ENCODE results near the gene TNS1. TPM values are rescaled to one million over a fixed set of nuclear protein-coding genes. Genes with fewer than 3 reads are reported as not detected.
A peak's percentile ranks its signal among the peaks of the same experiment; 100 is the strongest.

Gene TNS1
- total RNA-seq, 4 donors from 2014 or later, result 23.1 to 156 (median 81.1) TPM

GRCh38 chr2:218011653-218012040 is 8.9 kb upstream of the TNS1 start:
- no peak for TF ChIP-seq POLR2A (IDR thresholded peaks at IDR 0.05)
- no peak for TF ChIP-seq CTCF (IDR thresholded peaks at IDR 0.05)
- no peaks in the 10 kb centered on the region for H3K9me3 ChIP-seq
- no peak overlapping the region for H3K4me3 ChIP-seq
- H3K27ac ChIP-seq, result no peak overlapping the region
- H3K4me1 ChIP-seq, result peaks cover 0 to 20% (median 6%) of the 10 kb centered on the region in 4 donors
- H3K36me3 ChIP-seq, result no peaks in the 10 kb centered on the region
- no peak for DNase-seq
- peaks cover 0 to 12% of the 10 kb centered on the region in 2 donors for H3K27me3 ChIP-seq

- Histone ChIP-seq H3K27ac (no peak overlapping the region), H3K9me3 (no peaks in the 10 kb centered on the region)
These were observed 8.3 kb upstream of the TNS1 start for GRCh38 chr2:218010984-218011652.

GRCh38 chr2:218010140-218010983 is 7.6 kb upstream of the TNS1 start:
- no peaks in the 10 kb centered on the region for H3K9me3 ChIP-seq
- DNase-seq, result peak in 2 of 3 donors; percentile 58 to 69
- peaks cover 0 to 12% of the 10 kb centered on the region in 2 donors for H3K27me3 ChIP-seq
- TF ChIP-seq CTCF (IDR thresholded peaks at IDR 0.05), result peak in 5 of 6 experiments; percentile 15 to 33 (median 22)
- TF ChIP-seq POLR2A (IDR thresholded peaks at IDR 0.05), result no peak
- no peak overlapping the region for H3K27ac ChIP-seq
- H3K4me1 ChIP-seq, result peaks cover 0 to 20% (median 6%) of the 10 kb centered on the region in 4 donors
- no peaks in the 10 kb centered on the region for H3K36me3 ChIP-seq
- peak overlapping the region; percentile 21 to 54 (median 47) for H3K4me3 ChIP-seq

More at GRCh38 chr2:218010984-218011652, 8.3 kb upstream of the TNS1 start:
- Histone ChIP-seq H3K36me3 (no peaks in the 10 kb centered on the region), H3K27me3 (peaks cover 0 to 12% of the 10 kb centered on the region in 2 donors), H3K4me1 (peaks cover 0 to 20% (median 6%) of the 10 kb centered on the region in 4 donors), H3K4me3 (peak overlapping the region in 1 of 4 donors; percentile 54)
- TF ChIP-seq POLR2A (IDR thresholded peaks at IDR 0.05) (no peak), CTCF (IDR thresholded peaks at IDR 0.05) (no peak)
- DNase-seq, result no peak

GRCh38 chr2:218009765-218010139 is 7.0 kb upstream of the TNS1 start:
- H3K4me3 ChIP-seq, result peak overlapping the region; percentile 21 to 54 (median 47)
- H3K4me1 ChIP-seq, result peaks cover 0 to 20% (median 6%) of the 10 kb centered on the region in 4 donors
- no peak overlapping the region for H3K27ac ChIP-seq
- H3K9me3 ChIP-seq, result no peaks in the 10 kb centered on the region
- TF ChIP-seq CTCF (IDR thresholded peaks at IDR 0.05) (no peak), POLR2A (IDR thresholded peaks at IDR 0.05) (no peak)
- no peak for DNase-seq
- H3K36me3 ChIP-seq, result no peaks in the 10 kb centered on the region
- H3K27me3 ChIP-seq, result peaks cover 0 to 12% of the 10 kb centered on the region in 2 donors

- Histone ChIP-seq H3K27ac (no peak overlapping the region), H3K27me3 (peaks cover 0 to 12% of the 10 kb centered on the region in 2 donors), H3K9me3 (no peaks in the 10 kb centered on the region), H3K36me3 (no peaks in the 10 kb centered on the region), H3K4me3 (peak overlapping the region in 2 of 4 donors; percentile 49 to 54), H3K4me1 (peaks cover 0 to 20% (median 6%) of the 10 kb centered on the region in 4 donors)
- no peak for TF ChIP-seq CTCF (IDR thresholded peaks at IDR 0.05)
- TF ChIP-seq POLR2A (IDR thresholded peaks at IDR 0.05), result no peak
- DNase-seq, result no peak
These were observed 6.4 kb upstream of the TNS1 start for GRCh38 chr2:218009231-218009630.

Data from Peyer's patch (tissue), 4 donors.